Gastrocnemius medialis (tissue), 4 donors: ENCODE data around the gene PCNX2.

Experiments used
- POLR2A ChIP-seq, 2 donors: fragments of 450-650 bp; IDR thresholded peaks; one replicate each; pipeline ENCODE4 v1.6.1; 2017; ENCODE audit warnings: antibody characterized with exemption in 2 of 2, mild to moderate bottlenecking in 2 of 2, moderate library complexity in 2 of 2
- TF ChIP-seq, protein P1 (sequence below), 5 experiments: fragments of 450-650 bp in 3 of 5; fragments of 200-600 bp in 2 of 5; sonication (generic) in 2 of 5; IDR thresholded peaks in 4 of 5; conservative IDR thresholded peaks in 1 of 5; 1 replicate in 4 of 5; 2 replicates in 1 of 5; pipeline ENCODE4 v1.5.1; 2016 to 2019; ENCODE audit warnings: antibody characterized with exemption in 5 of 5, mild to moderate bottlenecking in 3 of 5, moderate library complexity in 3 of 5

DNA sequence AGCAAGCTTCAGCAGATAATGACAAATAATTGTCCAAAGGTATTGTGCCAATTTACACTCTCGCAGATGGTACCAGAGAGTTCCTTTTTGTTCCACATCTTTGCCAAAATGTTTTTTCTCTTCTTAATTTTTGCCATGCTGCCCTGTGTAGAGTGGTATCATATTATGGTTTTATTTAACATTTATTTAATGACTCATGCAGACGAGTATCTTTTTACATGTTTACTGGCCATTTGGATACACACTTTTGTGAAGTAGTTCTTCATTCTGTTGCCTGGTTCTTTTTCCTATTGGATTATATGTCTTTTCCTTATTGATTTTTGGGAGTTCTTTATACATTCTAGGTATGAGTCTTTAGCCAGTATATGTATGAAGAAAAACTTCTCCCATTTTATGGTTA, 151.1 kb downstream of the PCNX2 start:
- TF ChIP-seq, protein P1, sequence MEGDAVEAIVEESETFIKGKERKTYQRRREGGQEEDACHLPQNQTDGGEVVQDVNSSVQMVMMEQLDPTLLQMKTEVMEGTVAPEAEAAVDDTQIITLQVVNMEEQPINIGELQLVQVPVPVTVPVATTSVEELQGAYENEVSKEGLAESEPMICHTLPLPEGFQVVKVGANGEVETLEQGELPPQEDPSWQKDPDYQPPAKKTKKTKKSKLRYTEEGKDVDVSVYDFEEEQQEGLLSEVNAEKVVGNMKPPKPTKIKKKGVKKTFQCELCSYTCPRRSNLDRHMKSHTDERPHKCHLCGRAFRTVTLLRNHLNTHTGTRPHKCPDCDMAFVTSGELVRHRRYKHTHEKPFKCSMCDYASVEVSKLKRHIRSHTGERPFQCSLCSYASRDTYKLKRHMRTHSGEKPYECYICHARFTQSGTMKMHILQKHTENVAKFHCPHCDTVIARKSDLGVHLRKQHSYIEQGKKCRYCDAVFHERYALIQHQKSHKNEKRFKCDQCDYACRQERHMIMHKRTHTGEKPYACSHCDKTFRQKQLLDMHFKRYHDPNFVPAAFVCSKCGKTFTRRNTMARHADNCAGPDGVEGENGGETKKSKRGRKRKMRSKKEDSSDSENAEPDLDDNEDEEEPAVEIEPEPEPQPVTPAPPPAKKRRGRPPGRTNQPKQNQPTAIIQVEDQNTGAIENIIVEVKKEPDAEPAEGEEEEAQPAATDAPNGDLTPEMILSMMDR (IDR thresholded peaks at IDR 0.05 in 4 of 5, conservative IDR thresholded peaks at IDR 0.05 in 1 of 5), result no peak
- TF ChIP-seq POLR2A (IDR thresholded peaks at IDR 0.05), result no peak
